ENCODE data around the gene TMEM132C. TPM values are rescaled to one million over a fixed set of nuclear protein-coding genes. Genes with fewer than 3 reads are reported as not detected.

The TMEM132C gene
- polyA plus RNA-seq, 1 experiment = not detected

- POLR2A ChIA-PET = no interaction called here
- Histone ChIP-seq H3K27ac (ENCODE audit: low read depth, low read length) (no peak overlapping the region), H3K9me3 (ENCODE audit: control insufficient read depth, insufficient read depth, low read length) (peaks cover 43% of the 10 kb centered on the region), H3K4me3 (ENCODE audit: low read depth, low read length) (no peak overlapping the region), H3K27me3 (ENCODE audit: control insufficient read depth, insufficient read depth, low read length) (no peaks in the 10 kb centered on the region)
- no peak for TF ChIP-seq CTCF (IDR thresholded peaks at IDR 0.05; ENCODE audit: low read depth, low read length)
- no peak for DNase-seq (ENCODE audit: low read depth, low spot score)
- CTCF ChIA-PET = no interaction called here
These were observed 252.5 kb downstream of the TMEM132C start for GRCh38 chr12:128519426-128519825.

GRCh38 chr12:128521981-128522380, 255.0 kb downstream of the TMEM132C start:
- Histone ChIP-seq H3K27me3 (ENCODE audit: control insufficient read depth, insufficient read depth, low read length) (no peaks in the 10 kb centered on the region), H3K9me3 (ENCODE audit: control insufficient read depth, insufficient read depth, low read length) (peaks cover 39% of the 10 kb centered on the region), H3K27ac (ENCODE audit: low read depth, low read length) (no peak overlapping the region), H3K4me3 (ENCODE audit: low read depth, low read length) (no peak overlapping the region)
- no peak for DNase-seq (ENCODE audit: low read depth, low spot score)
- no peak for TF ChIP-seq CTCF (IDR thresholded peaks at IDR 0.05; ENCODE audit: low read depth, low read length)
- ChIA-PET CTCF (interaction anchor here (0.5 kb wide), 1 partner anchor 491 kb away, joined by 5 read pairs; no protein-coding TSS in a partner anchor), POLR2A (no interaction called here)

GRCh38 chr12:128524439-128524838, 257.5 kb downstream of the TMEM132C start:
- no peak for TF ChIP-seq CTCF (IDR thresholded peaks at IDR 0.05; ENCODE audit: low read depth, low read length)

GRCh38 chr12:128531170-128531569, 264.2 kb downstream of the TMEM132C start:
- Histone ChIP-seq H3K9me3 (ENCODE audit: control insufficient read depth, insufficient read depth, low read length) (peaks cover 37% of the 10 kb centered on the region), H3K27me3 (ENCODE audit: control insufficient read depth, insufficient read depth, low read length) (no peaks in the 10 kb centered on the region), H3K4me3 (ENCODE audit: low read depth, low read length) (no peak overlapping the region), H3K27ac (ENCODE audit: low read depth, low read length) (no peak overlapping the region)
- ChIA-PET CTCF (no interaction called here), POLR2A (no interaction called here)
- no peak for DNase-seq (ENCODE audit: low read depth, low spot score)
- TF ChIP-seq CTCF (IDR thresholded peaks at IDR 0.05; ENCODE audit: low read depth, low read length) = no peak

More at GRCh38 chr12:128524439-128524838, 257.5 kb downstream of the TMEM132C start:
- Histone ChIP-seq H3K4me3 (ENCODE audit: low read depth, low read length) (no peak overlapping the region), H3K27ac (ENCODE audit: low read depth, low read length) (no peak overlapping the region), H3K27me3 (ENCODE audit: control insufficient read depth, insufficient read depth, low read length) (no peaks in the 10 kb centered on the region), H3K9me3 (ENCODE audit: control insufficient read depth, insufficient read depth, low read length) (peaks cover 41% of the 10 kb centered on the region)
- ChIA-PET POLR2A (no interaction called here), CTCF (no interaction called here)
- no peak for DNase-seq (ENCODE audit: low read depth, low spot score)

GRCh38 chr12:128534906-128535305, 267.9 kb downstream of the TMEM132C start:
- Histone ChIP-seq H3K9me3 (ENCODE audit: control insufficient read depth, insufficient read depth, low read length) (peaks cover 25% of the 10 kb centered on the region), H3K27me3 (ENCODE audit: control insufficient read depth, insufficient read depth, low read length) (no peaks in the 10 kb centered on the region), H3K27ac (ENCODE audit: low read depth, low read length) (no peak overlapping the region), H3K4me3 (ENCODE audit: low read depth, low read length) (no peak overlapping the region)
- ChIA-PET POLR2A (no interaction called here), CTCF (no interaction called here)
- TF ChIP-seq CTCF (IDR thresholded peaks at IDR 0.05; ENCODE audit: low read depth, low read length) = no peak
- no peak for DNase-seq (ENCODE audit: low read depth, low spot score)

Measured in AG04450 (cell line).